GM12874 (cell line): ENCODE results near the gene RGL4.

Source experiments
- TF ChIP-seq, protein P1 (sequence below): IDR thresholded peaks from 2 replicates; pipeline ENCODE4 v1.5.1; 2011; ENCODE audit warnings: low read depth, mild to moderate bottlenecking, control low read depth, low read length, moderate library complexity; ENCODE audit not compliant: insufficient read depth

RGL4 gene

DNA sequence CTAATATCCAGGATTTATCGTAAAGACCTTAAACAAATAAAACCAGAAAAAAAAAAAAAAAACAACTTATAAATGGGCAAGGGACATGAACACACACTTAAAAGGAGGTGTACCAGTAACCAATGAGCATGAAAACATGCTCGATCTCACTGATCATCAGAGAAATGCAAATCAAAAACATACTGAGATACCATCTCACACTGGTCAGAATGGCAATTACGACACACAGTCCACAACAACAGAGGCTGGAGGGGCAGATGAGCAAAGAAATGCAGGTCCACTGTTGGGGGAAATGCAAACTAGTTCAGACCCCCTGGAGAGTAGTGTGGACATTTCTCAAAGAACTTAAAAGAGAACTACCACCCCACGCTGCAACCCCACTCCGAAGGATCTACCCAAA lies 13.2 kb downstream of the RGL4 start:
- TF ChIP-seq, protein P1, sequence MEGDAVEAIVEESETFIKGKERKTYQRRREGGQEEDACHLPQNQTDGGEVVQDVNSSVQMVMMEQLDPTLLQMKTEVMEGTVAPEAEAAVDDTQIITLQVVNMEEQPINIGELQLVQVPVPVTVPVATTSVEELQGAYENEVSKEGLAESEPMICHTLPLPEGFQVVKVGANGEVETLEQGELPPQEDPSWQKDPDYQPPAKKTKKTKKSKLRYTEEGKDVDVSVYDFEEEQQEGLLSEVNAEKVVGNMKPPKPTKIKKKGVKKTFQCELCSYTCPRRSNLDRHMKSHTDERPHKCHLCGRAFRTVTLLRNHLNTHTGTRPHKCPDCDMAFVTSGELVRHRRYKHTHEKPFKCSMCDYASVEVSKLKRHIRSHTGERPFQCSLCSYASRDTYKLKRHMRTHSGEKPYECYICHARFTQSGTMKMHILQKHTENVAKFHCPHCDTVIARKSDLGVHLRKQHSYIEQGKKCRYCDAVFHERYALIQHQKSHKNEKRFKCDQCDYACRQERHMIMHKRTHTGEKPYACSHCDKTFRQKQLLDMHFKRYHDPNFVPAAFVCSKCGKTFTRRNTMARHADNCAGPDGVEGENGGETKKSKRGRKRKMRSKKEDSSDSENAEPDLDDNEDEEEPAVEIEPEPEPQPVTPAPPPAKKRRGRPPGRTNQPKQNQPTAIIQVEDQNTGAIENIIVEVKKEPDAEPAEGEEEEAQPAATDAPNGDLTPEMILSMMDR = no peak

DNA sequence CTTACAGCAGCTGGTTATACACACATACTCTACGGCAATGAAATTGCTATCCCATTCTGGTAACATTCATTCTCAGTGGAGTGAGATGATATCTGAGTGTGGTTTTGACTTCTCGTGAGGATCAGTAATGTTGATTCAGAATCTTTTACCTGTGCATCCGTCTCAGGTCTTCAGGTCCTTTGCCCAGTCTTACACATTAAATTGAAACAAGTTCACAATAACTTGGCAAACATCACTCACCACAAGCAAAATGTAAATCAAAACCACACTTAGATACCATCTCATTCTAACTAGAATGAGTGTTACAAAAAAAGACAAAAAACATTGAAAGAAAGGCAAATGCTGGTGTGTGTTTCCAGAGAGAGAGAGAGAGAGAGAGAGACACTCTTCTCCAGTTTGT lies 14.0 kb downstream of the RGL4 start:
- TF ChIP-seq, protein P1 = no peak

DNA sequence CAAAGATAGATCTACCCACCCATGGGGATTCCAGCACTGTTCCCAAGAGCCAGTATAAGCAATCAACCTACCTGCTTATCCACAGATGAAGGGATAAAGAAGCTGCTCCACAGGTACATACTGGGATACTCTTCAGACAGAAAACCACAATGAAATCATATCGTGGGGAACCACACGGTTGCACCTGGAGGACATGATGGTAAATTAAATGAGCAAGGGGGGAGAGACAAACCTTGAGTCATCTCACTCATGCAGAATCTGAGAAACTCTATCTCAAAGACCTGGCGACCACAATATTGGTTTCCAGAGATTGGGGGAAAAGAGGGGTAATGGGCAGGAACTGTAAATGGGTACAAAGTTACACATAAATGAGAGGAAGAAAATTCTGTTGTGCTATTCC lies 14.5 kb downstream of the RGL4 start:
- TF ChIP-seq, protein P1 = no peak

DNA sequence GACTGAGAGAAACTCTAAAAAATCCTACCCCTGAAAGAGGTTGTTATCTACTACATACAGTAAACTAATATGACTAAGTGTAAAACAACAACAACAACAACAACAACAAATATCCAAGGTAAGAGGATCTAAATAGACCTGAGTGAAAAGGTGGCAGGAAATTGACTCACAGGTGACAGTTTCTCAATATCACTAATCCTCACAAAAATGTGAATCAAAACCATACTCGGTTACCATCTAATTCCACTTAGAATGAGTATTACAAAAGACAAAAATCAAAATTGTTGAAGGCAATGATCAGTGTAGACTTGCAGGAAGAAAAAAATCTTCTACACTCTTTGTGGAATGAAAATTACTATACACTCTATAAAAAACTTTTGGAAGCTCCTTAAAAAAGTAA lies 17.5 kb downstream of the RGL4 start:
- TF ChIP-seq, protein P1 = no peak

DNA sequence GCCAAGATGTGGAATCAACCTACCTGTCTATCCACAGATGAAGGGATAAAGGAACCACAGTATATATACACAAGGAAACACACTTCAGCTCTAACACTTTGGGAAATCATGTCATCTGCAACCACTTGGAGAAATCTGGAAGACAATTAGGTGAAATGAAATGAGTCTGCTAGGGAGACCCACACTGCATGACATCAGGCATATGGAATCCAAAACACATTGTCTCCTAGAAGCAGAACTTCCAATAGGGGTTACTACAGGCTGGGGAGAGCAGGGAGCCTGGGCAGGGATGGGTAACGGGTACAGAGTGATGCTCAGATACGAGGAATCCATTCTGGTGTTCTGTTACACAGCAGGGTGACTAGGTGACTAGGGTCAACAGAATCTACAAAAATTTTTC lies 18.3 kb downstream of the RGL4 start:
- TF ChIP-seq, protein P1 = no peak

DNA sequence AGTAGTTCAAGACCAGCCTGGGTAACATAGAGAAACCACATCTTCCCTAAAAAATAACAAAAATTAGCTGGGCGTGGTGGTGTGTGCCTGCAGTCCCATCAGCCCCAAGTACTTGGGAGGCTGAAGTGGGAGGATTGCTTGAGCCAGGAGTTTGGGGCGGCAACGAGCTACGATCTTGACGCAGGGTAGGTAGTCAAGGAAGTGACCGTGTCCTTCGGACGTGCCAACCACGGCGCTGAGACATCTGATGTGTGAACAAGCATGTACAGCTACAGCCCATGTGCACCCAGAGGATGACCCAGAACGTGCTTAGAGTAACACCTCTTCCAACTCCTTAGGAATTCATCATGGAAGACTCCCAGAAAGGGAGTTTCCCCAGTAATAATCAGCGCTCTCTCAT lies 21.4 kb downstream of the RGL4 start:
- TF ChIP-seq, protein P1 = no peak

DNA sequence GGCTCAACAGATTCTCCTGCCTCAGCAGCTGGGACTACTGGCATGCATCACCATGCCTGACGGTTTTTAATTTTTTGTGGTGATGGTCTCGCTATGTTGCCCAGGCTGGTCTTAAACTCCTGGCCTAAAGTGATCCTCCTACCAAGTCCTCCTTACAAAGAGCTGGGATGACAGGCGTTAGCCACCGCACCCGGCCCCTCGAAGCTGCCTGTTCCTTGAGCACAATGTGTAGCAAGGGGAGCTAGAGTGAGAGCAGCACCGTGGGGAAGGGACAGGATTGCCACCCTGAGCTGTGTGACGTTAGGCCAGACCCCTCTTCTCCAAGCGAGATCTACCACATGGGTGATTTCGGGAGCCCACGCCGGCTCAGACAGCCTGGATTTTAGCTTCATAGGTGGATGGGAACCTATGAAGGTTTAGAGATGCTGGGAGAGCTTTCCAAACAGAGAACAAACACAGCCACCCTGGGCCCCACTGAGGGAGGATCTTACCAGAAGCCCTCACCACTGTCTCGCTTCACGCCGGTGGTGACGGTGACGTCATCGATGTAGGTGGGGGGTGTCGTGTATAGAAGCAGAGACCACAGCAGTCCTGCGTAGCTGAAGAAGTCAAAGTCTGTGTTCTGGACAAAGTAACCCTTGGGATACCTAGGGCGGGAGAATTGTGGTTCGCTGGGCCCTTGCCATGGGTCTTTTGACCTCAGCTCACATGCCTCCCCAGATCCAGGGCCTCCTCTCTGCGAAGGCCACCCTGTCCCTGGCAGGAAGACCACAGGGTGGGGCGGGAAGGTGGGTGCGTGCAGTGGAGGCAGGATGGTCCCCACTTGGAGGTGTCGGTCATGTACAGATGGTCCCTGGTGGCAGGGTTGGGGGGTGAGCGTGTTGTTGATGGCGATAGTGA lies 23.1 kb downstream of the RGL4 start:
- TF ChIP-seq, protein P1 = no peak
